ENCODE data around the gene TDRD12. TPM values are rescaled to one million over a fixed set of nuclear protein-coding genes. Genes with fewer than 3 reads are reported as not detected.

TDRD12 gene
- total and polyA plus RNA-seq, 4 donors: under 0.01 to 0.23 (median 0.02) TPM; not detected in 1

DNA sequence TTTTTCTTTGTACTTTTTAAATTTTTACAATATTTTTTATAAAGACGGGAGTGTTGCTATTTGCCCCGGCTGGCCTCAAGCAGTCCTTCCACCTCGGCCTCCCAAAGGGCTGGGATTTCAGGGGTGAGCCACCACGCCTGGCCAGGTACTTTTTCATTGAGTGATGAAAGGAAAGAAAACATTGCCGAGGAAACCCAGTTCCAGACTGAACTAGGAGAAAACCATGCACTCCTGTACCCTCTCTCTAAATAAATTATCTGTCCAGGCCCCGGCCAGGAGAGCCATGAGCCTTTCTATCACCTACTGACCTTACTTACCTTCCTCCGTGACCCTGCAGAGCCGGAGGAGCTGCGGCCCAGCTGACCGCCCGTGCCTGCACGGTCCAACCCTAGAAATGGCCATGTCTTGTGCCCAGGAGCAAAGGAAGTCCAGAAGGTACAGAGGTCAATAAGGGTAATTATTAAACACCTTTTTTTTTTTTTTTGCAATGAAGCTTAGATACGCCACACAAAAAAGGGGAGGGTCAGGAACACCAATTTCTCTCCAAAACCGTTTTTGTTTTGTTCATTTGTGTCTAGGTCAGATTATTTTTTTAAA, 149.9 kb downstream of the TDRD12 start, which contains the start of gene SLC7A9 (continued):
- TF ChIP-seq TAF1 (conservative IDR thresholded peaks at IDR 0.05): peak; percentile 81
- no peak for TF ChIP-seq EGR1 (IDR thresholded peaks at IDR 0.05; ENCODE audit: low read depth in 2 of 2)
- TF ChIP-seq YY1 (IDR thresholded peaks at IDR 0.05): peak; percentile 91
- TF ChIP-seq RAD21 (IDR thresholded peaks at IDR 0.05): peak; percentile 31 to 36
- peak; percentile 90 for TF ChIP-seq SP1 (IDR thresholded peaks at IDR 0.05)
- no peak for TF ChIP-seq ATF3 (IDR thresholded peaks at IDR 0.05)
- peak; percentile 91 to 93 for TF ChIP-seq HNF4A (conservative IDR thresholded peaks at IDR 0.05)
- TF ChIP-seq, protein P1, sequence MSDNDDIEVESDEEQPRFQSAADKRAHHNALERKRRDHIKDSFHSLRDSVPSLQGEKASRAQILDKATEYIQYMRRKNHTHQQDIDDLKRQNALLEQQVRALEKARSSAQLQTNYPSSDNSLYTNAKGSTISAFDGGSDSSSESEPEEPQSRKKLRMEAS (IDR thresholded peaks at IDR 0.05): no peak

- Histone ChIP-seq H3K4me3 (ENCODE audit: low read depth in 1 of 3, low read length in 3 of 3) (peak overlapping the region in 2 of 3 donors; percentile 7 to 56), H3K27me3 (ENCODE audit: control insufficient read depth in 4 of 4, insufficient read depth in 4 of 4, low read length in 3 of 4) (no peaks in the 10 kb centered on the region), H3K9ac (ENCODE audit: low read depth in 1 of 2, low read length in 2 of 2) (peak overlapping the region; percentile 14 to 17), H3K27ac (ENCODE audit: low read depth in 1 of 2, low read length in 2 of 2) (peak overlapping the region; percentile 20 to 73), H3K4me1 (ENCODE audit: control insufficient read depth in 4 of 4, insufficient read depth in 4 of 4, low read length in 3 of 4) (peaks cover 3 to 21% (median 9%) of the 10 kb centered on the region in 4 donors), H3K36me3 (ENCODE audit: control insufficient read depth in 4 of 4, insufficient read depth in 3 of 4, low read depth in 1 of 4, low read length in 3 of 4) (no peaks in the 10 kb centered on the region), H3K9me3 (ENCODE audit: control insufficient read depth in 4 of 4, low read length in 3 of 4) (no peaks in the 10 kb centered on the region)
- no peak for DNase-seq (ENCODE audit: low spot score)
- no peak for TF ChIP-seq ATF3 (IDR thresholded peaks at IDR 0.05)
- no peak for TF ChIP-seq ZBTB33 (IDR thresholded peaks at IDR 0.05)
- TF ChIP-seq TAF1 (conservative IDR thresholded peaks at IDR 0.05): peak; percentile 6
- TF ChIP-seq CTCF (IDR thresholded peaks at IDR 0.05; ENCODE audit: low read depth, low read length, missing input control): no peak
- peak in 1 of 2 donors; percentile 13 for TF ChIP-seq GABPA (IDR thresholded peaks at IDR 0.05 in 1 of 2, conservative IDR thresholded peaks at IDR 0.05 in 1 of 2)
- no peak for TF ChIP-seq FOXA2 (IDR thresholded peaks at IDR 0.05)
- TF ChIP-seq HNF4A (conservative IDR thresholded peaks at IDR 0.05): peak; percentile 35 to 45
- TF ChIP-seq EGR1 (IDR thresholded peaks at IDR 0.05; ENCODE audit: low read depth in 2 of 2): no peak
- TF ChIP-seq HNF4G (IDR thresholded peaks at IDR 0.05): no peak
- peak; percentile 18 for TF ChIP-seq YY1 (IDR thresholded peaks at IDR 0.05)
- TF ChIP-seq, protein P2, sequence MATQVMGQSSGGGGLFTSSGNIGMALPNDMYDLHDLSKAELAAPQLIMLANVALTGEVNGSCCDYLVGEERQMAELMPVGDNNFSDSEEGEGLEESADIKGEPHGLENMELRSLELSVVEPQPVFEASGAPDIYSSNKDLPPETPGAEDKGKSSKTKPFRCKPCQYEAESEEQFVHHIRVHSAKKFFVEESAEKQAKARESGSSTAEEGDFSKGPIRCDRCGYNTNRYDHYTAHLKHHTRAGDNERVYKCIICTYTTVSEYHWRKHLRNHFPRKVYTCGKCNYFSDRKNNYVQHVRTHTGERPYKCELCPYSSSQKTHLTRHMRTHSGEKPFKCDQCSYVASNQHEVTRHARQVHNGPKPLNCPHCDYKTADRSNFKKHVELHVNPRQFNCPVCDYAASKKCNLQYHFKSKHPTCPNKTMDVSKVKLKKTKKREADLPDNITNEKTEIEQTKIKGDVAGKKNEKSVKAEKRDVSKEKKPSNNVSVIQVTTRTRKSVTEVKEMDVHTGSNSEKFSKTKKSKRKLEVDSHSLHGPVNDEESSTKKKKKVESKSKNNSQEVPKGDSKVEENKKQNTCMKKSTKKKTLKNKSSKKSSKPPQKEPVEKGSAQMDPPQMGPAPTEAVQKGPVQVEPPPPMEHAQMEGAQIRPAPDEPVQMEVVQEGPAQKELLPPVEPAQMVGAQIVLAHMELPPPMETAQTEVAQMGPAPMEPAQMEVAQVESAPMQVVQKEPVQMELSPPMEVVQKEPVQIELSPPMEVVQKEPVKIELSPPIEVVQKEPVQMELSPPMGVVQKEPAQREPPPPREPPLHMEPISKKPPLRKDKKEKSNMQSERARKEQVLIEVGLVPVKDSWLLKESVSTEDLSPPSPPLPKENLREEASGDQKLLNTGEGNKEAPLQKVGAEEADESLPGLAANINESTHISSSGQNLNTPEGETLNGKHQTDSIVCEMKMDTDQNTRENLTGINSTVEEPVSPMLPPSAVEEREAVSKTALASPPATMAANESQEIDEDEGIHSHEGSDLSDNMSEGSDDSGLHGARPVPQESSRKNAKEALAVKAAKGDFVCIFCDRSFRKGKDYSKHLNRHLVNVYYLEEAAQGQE (IDR thresholded peaks at IDR 0.05): no peak
- TF ChIP-seq JUND (IDR thresholded peaks at IDR 0.05): no peak
- no peak for TF ChIP-seq RAD21 (IDR thresholded peaks at IDR 0.05)
- no peak for TF ChIP-seq RXRA (IDR thresholded peaks at IDR 0.05)
- no peak for TF ChIP-seq FOXA1 (IDR thresholded peaks at IDR 0.05)
- TF ChIP-seq, protein P1 (IDR thresholded peaks at IDR 0.05): no peak
- peak; percentile 68 for TF ChIP-seq SP1 (IDR thresholded peaks at IDR 0.05)
- no peak for TF ChIP-seq NR2F2 (IDR thresholded peaks at IDR 0.05)
- 52% methylated on average over 18 of the region's 18 CpGs for WGBS
These were observed 150.5 kb downstream of the TDRD12 start for GRCh38 chr19:32869966-32870573.

Measured in liver (tissue), 9 donors.